ENCODE data around the gene EDA. TPM values are rescaled to one million over a fixed set of nuclear protein-coding genes. Genes with fewer than 3 reads are reported as not detected.

The EDA gene
- total RNA-seq, 2 experiments from 2014 or later = 0.49 to 0.92 TPM

DNA sequence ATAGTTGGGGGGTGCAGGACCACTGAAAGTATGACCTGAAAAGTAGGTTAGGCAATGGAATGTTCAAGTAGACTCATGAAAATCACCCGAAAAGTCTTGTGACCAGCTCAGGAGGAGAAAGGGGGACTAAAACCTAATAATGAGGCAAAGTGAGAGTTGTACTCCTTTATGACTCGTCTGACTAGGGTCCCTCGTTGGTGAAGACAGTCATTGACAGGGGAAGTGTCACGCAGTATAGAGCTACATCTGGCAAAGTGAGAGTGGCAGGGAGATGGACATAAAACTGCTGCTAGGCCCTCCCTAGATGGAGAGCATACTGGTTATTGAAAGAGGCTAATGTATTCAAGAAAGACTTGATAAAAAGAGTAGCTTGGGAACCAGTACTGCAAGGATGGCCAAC lies 466.8 kb downstream of the EDA start:
- DNase-seq (no peak), ATAC-seq (no peak)
- intact Hi-C loops (cut with micrococcal nuclease) = no loop called here
- H3K9me3 Mint-ChIP-seq = no peaks in the 10 kb centered on the region
- ChIA-PET CTCF (no interaction called here), POLR2A (no interaction called here)
- no peak overlapping the region for H3K4me3 Mint-ChIP-seq
- no peaks in the 10 kb centered on the region for H3K4me1 Mint-ChIP-seq (ENCODE audit: low read depth)
- H3K36me3 Mint-ChIP-seq (ENCODE audit: low read depth) = no peaks in the 10 kb centered on the region
- H3K27ac Mint-ChIP-seq = no peak overlapping the region
- H3K27me3 Mint-ChIP-seq = no peaks in the 10 kb centered on the region
- TF ChIP-seq, protein P1, sequence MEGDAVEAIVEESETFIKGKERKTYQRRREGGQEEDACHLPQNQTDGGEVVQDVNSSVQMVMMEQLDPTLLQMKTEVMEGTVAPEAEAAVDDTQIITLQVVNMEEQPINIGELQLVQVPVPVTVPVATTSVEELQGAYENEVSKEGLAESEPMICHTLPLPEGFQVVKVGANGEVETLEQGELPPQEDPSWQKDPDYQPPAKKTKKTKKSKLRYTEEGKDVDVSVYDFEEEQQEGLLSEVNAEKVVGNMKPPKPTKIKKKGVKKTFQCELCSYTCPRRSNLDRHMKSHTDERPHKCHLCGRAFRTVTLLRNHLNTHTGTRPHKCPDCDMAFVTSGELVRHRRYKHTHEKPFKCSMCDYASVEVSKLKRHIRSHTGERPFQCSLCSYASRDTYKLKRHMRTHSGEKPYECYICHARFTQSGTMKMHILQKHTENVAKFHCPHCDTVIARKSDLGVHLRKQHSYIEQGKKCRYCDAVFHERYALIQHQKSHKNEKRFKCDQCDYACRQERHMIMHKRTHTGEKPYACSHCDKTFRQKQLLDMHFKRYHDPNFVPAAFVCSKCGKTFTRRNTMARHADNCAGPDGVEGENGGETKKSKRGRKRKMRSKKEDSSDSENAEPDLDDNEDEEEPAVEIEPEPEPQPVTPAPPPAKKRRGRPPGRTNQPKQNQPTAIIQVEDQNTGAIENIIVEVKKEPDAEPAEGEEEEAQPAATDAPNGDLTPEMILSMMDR (IDR thresholded peaks at IDR 0.05) = no peak

DNA sequence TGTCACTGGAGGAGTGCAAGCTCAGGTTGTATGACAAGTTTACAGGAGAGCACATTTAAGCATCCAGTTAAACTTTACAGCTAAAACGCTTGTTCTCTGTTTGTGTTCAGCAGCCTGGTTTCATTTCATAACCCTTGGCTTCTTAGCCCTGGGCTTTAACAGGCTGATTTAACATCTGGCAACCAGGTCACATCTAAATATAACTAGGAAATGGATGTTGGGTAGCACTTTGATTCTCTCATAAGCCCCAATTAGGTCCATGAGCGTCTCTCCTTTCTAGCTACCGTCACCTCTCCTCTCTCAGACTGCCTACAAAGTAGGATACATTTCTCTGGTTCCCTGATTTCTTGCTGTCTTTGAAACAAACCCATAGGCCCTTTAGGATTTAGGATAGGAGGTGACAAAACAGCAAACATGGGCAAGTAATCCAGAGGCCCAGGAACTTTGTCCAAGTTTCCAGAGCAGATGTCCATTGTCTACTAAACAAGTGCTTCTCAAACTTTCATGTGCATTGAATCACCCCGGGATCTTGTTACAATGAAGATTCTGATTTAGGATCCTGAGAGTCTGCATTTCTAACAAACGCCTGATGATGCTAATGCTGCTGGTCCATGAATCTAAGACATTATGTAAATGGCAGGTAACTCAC lies 468.8 kb downstream of the EDA start:
- Mint-ChIP-seq H3K27ac (no peak overlapping the region), H3K36me3 (ENCODE audit: low read depth) (no peaks in the 10 kb centered on the region), H3K27me3 (no peaks in the 10 kb centered on the region), H3K4me3 (no peak overlapping the region), H3K9me3 (no peaks in the 10 kb centered on the region), H3K4me1 (ENCODE audit: low read depth) (no peaks in the 10 kb centered on the region)
- DNase-seq (no peak), ATAC-seq (no peak)
- ChIA-PET POLR2A (no interaction called here), CTCF (interaction anchor here (1.1 to 1.9 kb wide), 2 partner anchors 13 kb away, joined by 3 to 5 read pairs; no protein-coding TSS in a partner anchor)
- intact Hi-C loops (cut with micrococcal nuclease) = no loop called here
- TF ChIP-seq, protein P1 (IDR thresholded peaks at IDR 0.05) = no peak

DNA sequence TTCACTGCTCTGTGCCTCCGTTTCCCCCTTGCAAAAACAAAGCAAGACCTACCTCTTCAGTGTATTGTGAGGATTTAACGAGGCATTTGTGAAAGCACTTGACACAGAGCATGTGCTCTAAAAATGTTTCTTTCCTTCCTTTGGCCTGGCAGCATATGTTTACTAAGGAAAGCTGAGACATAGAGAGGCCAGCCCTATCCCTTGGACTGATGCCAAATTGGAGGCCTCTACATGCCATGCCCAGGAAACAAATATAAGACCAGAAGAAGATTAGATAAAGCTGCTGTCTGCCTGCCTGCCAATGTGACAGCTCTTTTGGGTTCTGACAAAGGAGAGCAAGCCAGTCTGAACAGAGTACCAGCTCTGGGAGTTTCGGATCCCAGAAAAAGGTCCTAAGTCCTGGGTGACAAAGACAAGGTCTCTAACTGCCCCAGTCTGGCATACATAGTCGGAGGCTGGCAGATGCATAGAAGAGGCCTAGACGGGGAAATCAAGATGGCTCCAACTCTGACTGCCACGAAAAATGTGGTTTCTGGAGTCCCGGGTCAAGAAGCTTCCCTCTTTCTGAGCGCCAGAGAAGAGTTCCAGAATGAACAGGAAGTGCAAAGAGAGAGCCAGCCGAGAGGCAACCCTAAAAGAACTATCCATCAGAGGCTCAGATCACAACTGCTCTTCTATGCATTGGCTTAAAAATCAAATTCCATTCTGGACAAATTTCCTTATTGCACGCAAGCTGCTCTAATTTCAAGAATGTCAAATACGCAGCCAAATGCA lies 472.1 kb downstream of the EDA start:
- H3K27me3 Mint-ChIP-seq = no peaks in the 10 kb centered on the region
- TF ChIP-seq, protein P1 (IDR thresholded peaks at IDR 0.05) = no peak
- no peaks in the 10 kb centered on the region for H3K4me1 Mint-ChIP-seq (ENCODE audit: low read depth)
- H3K9me3 Mint-ChIP-seq = no peaks in the 10 kb centered on the region
- no peak for DNase-seq
- H3K27ac Mint-ChIP-seq = no peak overlapping the region
- H3K4me3 Mint-ChIP-seq = no peak overlapping the region
- ATAC-seq = no peak
- ChIA-PET POLR2A (no interaction called here), CTCF (no interaction called here)
- intact Hi-C loops (cut with micrococcal nuclease) = no loop called here
- H3K36me3 Mint-ChIP-seq (ENCODE audit: low read depth) = no peaks in the 10 kb centered on the region

DNA sequence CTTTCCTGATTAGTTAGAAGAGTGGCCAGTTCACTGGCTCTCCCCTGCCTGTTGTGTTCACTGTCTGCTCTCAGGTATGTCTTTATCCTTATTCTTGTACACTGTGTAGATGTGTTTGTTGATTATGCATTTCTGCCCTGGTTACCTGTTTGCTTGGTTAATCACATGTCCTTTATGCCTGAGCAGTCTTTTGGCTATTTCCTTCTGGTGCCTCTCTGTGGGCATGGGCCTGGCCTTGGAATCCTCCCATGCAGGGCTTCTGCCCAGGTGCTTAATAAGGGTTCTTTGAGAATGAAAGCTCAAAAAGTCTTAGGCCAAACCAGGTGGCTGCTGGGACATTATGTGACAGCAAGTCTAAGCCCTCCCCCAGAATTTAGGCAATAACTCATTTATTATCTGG lies 472.8 kb downstream of the EDA start:
- no peaks in the 10 kb centered on the region for H3K36me3 Mint-ChIP-seq (ENCODE audit: low read depth)
- H3K27me3 Mint-ChIP-seq = no peaks in the 10 kb centered on the region
- H3K4me3 Mint-ChIP-seq = no peak overlapping the region
- no peak overlapping the region for H3K27ac Mint-ChIP-seq
- DNase-seq (no peak), ATAC-seq (no peak)
- H3K4me1 Mint-ChIP-seq (ENCODE audit: low read depth) = no peaks in the 10 kb centered on the region
- ChIA-PET POLR2A (no interaction called here), CTCF (no interaction called here)
- TF ChIP-seq, protein P1 (IDR thresholded peaks at IDR 0.05) = no peak
- no peaks in the 10 kb centered on the region for H3K9me3 Mint-ChIP-seq
- intact Hi-C loops (cut with micrococcal nuclease) = no loop called here

Small RNA genes lying within 50 kb of the gene (microRNA-seq; reads per million reads assigned to microRNA genes)
- 0.91 reads per million for gene MIR676 (ENCODE audit: borderline microRNAs expressed, borderline replicate concordance)

Other genes with a start within 250 kb of the EDA start
- under 1 TPM; 0.13 to 0.18 TPM for gene NALF2, start 111.8 kb upstream of the EDA start, total RNA-seq

Data from activated CD8-positive, alpha-beta T cell treated with anti-CD3 and anti-CD28 coated beads for 36 hours (primary cell).